ENCODE data around the gene ZNF91. TPM values are rescaled to one million over a fixed set of nuclear protein-coding genes. Genes with fewer than 3 reads are reported as not detected.

ZNF91 gene
- total RNA-seq, 1 experiment from 2014 or later: 43.5 TPM

DNA sequence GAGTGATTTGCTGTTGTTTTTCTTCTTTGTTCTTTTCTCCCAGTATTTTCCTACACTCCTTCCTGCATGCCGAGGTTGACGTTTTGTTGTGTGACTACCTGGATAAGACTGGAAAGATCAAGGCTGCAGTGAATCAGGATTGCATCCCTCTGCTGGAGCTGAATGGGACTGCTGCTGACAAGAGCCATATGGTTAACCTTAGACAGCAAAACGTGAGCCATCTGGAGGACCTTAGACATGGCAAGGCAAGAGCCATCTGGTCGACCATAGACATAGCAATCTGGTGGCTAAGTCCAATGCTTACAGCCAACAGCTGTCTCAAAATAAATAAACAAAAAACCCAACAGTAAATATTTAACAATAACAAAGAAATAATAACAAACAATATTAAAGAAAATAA lies 42.6 kb upstream of the ZNF91 start:
- Histone ChIP-seq H3T11ph (ENCODE audit: low read length) (no peak overlapping the region), H2BK5ac (ENCODE audit: insufficient read length, low read length) (no peak overlapping the region), H2BK120ac (ENCODE audit: low read depth, low read length, poor library complexity, severe bottlenecking) (no peak overlapping the region), H4K91ac (ENCODE audit: insufficient read length, low read depth, low read length) (no peak overlapping the region), H4K8ac (replicated peaks; ENCODE audit: insufficient read length, low read depth, low read length) (no peak overlapping the region), H3K9me3 (ENCODE audit: control insufficient read depth, low read depth, low read length) (peaks cover 64% of the 10 kb centered on the region), H3K79me1 (ENCODE audit: insufficient read depth, low read depth, low read length, poor library complexity, severe bottlenecking) (no peaks in the 10 kb centered on the region), H3K18ac (ENCODE audit: insufficient read length, low read depth, low read length) (no peak overlapping the region), H3K56ac (ENCODE audit: insufficient read length, low read depth, low read length) (no peak overlapping the region), H4K20me1 (ENCODE audit: control insufficient read depth, insufficient read depth, insufficient read length) (no peaks in the 10 kb centered on the region), H3K4ac (ENCODE audit: low read depth, low read length) (no peak overlapping the region), H3K14ac (ENCODE audit: insufficient read depth, low read length) (no peak overlapping the region), H3K27me3 (ENCODE audit: insufficient read depth, low read length) (no peaks in the 10 kb centered on the region), H3K79me2 (ENCODE audit: insufficient read depth, low read length) (no peaks in the 10 kb centered on the region), H3K4me2 (ENCODE audit: insufficient read depth, insufficient read length, low read length) (no peak overlapping the region), H2BK20ac (ENCODE audit: low read depth, low read length, poor library complexity, severe bottlenecking) (no peak overlapping the region), H2AFZ (ENCODE audit: low read length) (no peak overlapping the region), H3K23ac (ENCODE audit: insufficient read length, low read depth, low read length) (no peak overlapping the region), H3K4me1 (ENCODE audit: insufficient read depth, low read length) (no peaks in the 10 kb centered on the region), H2BK15ac (ENCODE audit: low read depth, low read length) (no peak overlapping the region), H4K5ac (ENCODE audit: insufficient read length, low read depth, low read length) (no peak overlapping the region), H2BK12ac (ENCODE audit: insufficient read length, low read depth, low read length) (no peak overlapping the region), H2AK5ac (ENCODE audit: insufficient read length, low read length) (no peak overlapping the region), H3K23me2 (ENCODE audit: insufficient read length, low read depth, low read length, poor library complexity, severe bottlenecking) (no peaks in the 10 kb centered on the region), H3K9ac (ENCODE audit: extremely low read depth, insufficient read length, low read length) (no peak overlapping the region), H3K27ac (ENCODE audit: insufficient read length, low read depth, low read length) (no peak overlapping the region)
- Mint-ChIP-seq H3K4me1 (no peaks in the 10 kb centered on the region), H3K36me3 (ENCODE audit: insufficient read depth in 1 of 3, low read depth in 3 of 3) (peaks cover 21 to 51% (median 37%) of the 10 kb centered on the region in 3 experiments), H3K27ac (no peak overlapping the region), H3K9me3 (peaks cover 88 to 89% of the 10 kb centered on the region in 2 experiments), H3K4me3 (no peak overlapping the region), H3K27me3 (ENCODE audit: low read depth) (peaks cover 5% of the 10 kb centered on the region)
- no CpG with 5 or more reads among the region's 4 CpGs for WGBS (ENCODE audit: extremely low coverage, insufficient read length, low lambda C conversion rate)
- DNase-seq: no peak
- TF ChIP-seq, protein P1, sequence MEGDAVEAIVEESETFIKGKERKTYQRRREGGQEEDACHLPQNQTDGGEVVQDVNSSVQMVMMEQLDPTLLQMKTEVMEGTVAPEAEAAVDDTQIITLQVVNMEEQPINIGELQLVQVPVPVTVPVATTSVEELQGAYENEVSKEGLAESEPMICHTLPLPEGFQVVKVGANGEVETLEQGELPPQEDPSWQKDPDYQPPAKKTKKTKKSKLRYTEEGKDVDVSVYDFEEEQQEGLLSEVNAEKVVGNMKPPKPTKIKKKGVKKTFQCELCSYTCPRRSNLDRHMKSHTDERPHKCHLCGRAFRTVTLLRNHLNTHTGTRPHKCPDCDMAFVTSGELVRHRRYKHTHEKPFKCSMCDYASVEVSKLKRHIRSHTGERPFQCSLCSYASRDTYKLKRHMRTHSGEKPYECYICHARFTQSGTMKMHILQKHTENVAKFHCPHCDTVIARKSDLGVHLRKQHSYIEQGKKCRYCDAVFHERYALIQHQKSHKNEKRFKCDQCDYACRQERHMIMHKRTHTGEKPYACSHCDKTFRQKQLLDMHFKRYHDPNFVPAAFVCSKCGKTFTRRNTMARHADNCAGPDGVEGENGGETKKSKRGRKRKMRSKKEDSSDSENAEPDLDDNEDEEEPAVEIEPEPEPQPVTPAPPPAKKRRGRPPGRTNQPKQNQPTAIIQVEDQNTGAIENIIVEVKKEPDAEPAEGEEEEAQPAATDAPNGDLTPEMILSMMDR (conservative IDR thresholded peaks at IDR 0.05): no peak; the same call in 2 of the 3 replicates

Data from H9 (cell line).